Embryonic facial prominence (tissue), 1 donor: ENCODE results near the gene LMO1.

ENCODE experiments used
- DNase-seq: peaks from one replicate; pipeline ENCODE4 v3.0.0-alpha.2; 2016; ENCODE audit errors: extremely low spot score

Gene LMO1

DNA sequence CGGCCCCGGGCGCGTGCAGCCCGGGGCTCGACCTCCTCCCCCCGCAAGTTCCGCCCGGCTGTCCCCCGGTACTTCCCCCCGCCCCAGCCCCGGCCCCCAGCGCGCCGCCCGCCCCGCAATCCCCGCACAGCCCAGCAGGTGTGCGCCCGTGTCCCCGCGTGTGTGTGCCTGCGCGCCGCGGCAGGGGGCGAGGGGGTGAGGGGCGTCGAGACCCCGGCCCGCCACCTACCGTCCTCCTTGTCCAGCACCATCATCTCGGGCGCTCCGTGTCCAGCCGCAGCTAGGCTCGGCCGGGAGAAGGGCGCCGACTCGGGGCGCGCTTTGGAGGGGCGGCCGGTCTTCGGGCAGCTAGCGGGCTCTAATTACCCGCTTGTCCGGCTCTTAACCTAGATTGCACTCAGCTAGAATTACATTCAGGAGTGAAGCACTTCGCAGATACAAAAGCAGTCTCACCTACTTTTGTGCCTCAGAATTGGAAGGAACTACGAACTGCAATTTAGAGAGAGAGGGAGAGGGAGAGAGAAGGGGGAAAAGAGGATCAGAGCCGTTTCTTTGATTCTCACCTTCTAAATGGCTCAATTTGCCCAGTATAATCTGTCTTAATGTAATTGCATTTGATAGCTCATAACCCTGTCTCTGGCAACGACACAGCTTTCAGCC lies 439 bp downstream of the LMO1 start:
- DNase-seq, result no peak

DNA sequence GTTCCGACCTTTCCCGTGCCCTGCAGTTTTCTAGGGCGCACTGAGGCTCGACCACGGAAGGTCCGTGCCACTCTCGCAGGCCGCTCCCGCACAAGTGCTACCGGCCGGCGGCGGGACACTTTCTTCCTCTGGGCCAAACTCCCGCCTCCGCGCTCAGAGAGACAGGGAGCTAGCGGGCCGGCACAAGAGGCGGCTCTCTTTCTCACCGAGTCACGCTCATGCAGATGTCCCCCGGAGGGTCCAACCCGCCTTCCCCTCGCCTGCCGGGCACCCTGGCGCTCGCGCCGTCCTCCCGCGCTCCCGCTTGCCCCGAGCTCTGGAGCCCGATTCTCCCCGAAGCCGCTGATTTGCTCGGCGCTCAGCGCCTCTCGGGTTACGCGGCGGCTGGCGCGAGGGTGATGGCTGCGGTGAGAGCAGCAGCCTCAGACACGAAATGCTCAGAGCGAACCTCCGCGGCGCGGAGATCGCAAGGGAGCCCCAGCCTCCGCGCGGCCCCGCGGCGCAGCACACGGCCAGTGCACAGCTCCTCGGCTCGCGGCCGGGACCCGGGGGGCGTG lies 1.0 kb downstream of the LMO1 start:
- DNase-seq, result no peak

DNA sequence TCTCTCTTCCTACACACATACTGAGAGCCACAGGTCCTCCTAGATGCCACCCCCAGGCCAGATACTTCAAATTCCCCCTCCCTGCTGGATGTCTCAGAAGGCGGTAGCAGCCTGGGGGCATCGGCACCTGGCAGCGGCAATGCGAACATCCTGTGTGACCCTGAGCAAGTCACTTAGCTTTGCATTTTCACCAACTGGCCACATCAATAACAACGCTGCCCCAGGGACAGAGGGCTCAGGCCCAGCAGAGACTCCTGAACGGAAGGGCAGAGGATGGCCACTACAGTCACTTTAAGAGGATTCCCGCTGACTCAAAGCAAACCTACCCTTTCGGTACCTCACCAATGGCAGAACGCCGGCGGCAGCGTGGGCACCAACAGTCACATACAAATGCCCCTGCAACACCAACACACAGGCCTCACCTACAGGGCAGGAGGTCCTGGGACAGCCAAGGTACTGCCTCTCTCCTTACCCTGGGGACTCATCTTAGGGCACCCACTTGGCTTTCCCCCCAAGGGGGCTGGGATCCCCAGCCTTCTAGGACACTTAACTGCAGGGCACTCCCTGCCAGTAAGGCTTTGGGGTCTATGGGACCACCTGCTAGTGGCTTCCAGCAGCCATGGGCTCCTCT lies 1.6 kb downstream of the LMO1 start:
- no peak for DNase-seq

DNA sequence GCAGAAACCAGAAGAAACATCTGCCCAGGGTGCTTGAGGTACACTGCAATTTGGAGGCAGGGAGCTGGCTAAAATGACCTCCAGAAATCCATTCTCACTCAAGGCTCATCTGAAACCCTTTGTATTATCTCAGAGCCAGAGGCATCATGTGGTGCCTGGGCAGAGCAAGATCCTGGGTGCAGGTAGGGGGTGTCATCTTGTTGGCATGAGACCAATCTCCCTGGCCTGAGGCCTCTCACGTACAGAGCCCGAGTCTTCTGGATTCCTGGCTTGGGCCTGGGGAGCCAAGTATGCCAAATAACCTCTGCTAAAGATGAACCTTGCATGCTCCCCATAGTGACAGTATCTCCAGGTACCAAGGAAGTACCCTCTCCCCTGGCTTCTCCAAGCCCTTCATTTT lies 2.4 kb downstream of the LMO1 start:
- DNase-seq, result no peak

DNA sequence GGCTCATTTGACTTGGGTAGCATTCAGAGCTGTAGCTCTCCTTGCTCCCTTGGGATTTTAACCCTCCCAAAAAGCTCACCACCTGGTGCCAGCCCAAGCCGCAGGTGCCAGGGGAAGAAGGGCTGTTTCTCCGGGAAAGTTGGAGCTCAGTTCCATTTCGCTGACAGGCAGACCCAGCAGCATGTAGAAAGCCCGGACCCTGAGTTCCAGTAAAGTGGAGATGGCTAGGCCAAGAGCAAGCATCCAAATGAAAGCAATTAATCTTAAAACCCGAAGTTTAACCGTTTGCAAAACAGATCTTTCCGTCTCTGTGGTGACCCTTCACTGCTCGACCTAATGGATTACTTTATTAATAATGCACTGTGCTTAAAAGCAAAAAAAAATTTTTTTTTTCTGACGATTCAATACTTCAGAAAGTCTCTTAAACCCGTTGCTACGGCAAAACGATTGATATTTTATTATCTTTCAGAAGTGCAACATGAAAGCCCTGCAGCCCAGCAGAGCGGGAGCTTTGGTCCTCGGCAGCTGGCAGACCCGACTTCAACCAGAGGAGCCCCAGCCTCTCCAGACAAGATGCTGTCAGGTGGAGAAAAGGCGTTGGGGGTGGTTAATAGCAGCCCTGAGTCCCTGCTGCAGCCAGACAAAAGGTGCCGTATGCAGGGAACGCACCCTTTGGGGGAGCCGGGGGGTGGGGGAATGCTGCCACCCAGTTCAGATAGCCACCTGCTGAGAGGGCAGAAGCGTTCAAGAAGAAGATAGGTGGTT lies 3.3 kb downstream of the LMO1 start:
- no peak for DNase-seq

DNA sequence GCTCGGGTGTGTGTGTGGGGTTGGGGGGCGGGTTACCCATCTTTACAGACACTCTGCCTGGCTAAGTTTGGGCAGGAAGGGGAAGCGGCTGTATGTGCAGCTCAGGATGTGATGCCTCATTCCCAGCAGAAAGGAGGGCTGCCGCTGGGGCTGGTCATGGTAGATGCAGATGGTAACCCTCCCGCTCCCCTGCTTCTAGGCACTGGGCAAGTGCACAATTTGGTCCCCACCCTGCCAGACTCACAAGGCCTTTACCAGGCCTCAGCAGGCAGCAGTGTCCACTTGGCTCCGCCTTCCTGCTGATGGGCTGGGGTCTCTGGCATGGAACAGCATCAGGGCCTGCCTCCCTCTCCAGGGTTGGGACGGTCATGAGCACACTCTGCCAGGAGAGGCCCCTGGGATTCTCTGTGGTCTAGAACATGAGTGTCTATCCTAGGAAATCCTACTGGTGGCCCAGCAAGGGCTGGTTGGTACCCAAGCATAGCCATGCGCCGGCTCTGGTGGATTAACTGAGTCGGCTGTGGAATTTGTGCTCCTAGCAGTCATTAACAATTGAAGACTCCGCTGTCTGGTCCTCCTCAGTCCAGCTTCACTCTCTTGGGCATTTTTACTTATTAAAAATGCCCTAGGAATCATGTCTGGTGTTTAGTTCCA lies 4.2 kb downstream of the LMO1 start:
- DNase-seq, result no peak

DNA sequence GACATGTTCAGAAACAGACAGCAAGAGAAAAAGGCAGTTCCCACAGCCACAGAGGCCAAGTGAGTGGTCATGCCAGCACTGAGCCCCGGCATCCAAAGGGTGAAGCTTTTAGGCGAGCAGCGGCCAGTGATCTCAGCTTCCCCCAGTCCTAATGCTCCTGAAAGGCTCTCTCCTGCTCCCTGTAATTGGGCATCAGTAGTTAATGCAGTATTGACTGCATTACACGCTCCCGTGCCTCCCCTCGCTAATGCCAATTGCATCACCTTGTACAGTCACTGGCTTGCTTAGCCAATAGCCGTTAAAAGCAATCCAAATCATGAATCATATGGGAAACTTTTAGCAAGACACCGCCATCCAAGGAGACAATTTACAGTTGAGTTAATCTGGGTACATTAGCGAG lies 4.9 kb downstream of the LMO1 start:
- DNase-seq, result no peak

DNA sequence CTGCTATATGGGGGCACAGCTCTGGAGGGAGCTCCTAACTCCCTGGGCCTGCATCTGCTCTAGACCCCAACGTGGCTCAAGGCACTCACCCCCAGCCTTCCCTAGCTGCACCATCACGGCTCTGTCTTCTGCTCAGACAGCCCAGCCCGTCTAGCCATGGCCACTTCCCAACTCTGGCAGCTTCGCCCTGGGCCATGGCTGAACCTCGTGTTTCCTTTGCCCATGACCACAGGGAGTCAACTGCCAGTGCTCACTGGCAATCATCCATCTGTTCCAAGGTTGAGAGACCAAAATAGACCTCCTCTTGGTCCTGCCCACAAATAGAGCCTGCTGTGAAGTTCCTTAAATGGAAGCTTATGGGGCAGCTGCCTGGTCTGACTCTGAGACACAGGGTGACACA lies 5.4 kb downstream of the LMO1 start:
- DNase-seq, result no peak

DNA sequence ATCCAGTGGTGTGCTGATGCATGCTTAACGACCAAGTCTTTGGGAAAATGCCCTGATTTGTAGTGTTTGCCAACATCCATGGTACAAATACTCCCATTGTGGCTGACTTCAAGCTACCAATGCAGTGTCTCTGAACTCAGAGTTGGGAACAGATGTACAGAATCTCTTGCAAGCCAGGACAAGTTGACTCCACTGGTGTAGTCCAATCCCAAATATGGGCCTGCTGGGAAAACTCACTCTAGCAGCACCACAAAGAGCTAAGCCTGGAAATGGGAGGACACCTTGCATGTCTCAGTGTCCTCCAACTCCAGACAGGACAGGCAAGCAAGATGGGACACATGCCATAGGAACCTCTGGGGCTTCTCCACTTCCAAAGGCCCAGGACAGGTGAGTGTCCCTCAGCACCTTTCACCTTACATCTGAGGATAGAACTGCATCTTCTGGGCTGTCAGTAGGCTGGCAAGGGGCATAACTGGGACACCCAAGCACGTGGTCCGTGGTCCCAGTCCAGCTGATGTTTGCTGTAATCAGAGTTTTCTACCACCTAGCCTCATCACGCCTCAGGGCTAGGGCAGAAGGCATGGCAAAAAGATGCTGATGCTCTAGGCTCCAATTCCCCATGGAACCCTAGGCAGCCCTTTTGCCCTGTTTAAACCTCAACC lies 6.5 kb downstream of the LMO1 start:
- no peak for DNase-seq

DNA sequence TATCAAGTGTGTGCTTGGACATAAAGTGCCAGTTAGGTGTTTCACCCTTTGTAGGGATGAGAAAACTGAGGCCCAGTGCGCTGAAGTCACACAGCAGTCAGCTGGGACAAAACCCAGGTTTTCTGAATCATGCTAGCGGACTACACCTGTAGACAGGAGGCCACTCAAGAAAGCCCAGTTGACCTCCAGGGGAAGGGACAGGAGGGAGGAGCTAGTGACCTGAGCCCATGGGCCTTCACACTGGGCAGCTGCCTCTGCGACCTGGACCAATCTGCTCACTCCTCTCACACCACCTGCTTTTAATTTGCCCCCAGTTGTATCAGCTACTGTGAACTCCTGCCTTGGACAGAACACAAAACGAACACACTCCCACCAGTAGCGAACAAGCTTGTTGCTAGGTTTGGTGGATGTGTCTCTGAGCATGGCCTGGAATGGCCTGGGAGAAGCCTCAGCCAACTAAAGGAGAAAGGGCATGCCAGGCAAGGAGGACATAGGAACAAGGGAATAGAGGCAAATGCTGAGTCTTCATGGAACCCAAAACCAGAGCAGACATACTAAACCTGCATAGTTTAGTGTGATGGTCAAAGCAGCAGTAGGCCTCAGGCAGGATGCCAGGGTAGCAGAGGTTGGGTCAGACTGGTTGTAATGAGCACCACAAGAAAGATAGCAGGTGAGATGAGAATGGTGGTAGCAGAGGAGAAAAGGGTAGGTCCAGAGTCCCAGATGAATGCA lies 7.2 kb downstream of the LMO1 start:
- DNase-seq, result no peak

DNA sequence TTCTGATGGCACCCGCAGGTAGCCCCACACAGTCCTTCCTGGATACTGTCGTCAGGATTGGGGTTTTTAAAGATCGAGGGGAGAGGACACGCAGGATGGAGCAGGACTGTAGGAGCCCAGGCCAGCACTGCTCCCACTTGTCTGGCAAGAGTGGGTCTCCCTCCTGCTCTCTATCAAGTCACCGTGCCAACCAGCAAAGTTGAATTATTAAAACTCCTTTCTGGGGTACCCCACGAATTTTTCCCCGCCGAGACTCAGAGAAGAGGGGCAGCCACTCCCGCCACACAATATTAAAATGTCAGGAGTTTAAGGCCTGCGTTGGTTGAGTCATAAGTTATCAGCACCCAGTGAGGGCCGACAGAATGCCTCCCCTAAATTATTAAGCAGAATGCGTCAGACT lies 10.1 kb downstream of the LMO1 start:
- no peak for DNase-seq

DNA sequence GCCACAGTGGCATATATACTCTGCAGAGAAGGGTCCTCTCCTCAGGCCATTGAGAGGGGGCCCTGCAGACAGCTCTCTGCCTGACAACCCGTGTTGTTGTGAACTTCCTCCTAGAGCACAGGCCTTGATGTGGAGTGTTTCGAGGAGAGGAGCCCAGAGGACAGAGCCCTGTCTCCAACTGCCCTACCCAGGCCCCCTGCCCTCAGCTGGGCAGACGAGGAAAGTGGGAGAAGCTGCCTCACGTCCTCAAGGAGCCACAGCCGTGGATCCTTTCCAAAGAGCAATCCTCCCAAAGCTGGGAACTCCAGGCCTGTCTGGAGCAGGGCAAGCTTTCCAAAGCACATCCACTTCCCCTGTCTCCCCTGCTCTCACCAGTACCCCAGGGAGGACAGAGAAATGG lies 10.7 kb downstream of the LMO1 start:
- DNase-seq, result no peak

DNA sequence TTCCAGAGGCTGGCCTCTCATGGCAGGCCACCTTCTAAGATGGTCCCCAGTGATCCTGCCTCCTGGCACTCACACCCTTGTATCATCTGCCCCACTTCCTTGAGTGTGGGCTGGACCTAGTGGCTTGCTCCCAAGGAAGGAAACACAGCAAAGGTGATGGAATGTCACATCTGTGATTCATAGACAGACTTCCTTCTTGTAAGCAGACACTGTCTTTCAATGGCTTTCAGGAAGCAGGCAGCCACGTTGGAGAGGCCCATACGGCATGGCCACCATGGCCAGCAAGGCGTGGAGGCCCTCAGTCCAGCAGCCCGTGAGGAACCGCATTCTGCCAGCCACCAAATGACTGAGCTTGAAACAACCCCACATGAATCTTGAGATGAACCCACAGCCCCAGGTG lies 11.3 kb downstream of the LMO1 start:
- no peak for DNase-seq

DNA sequence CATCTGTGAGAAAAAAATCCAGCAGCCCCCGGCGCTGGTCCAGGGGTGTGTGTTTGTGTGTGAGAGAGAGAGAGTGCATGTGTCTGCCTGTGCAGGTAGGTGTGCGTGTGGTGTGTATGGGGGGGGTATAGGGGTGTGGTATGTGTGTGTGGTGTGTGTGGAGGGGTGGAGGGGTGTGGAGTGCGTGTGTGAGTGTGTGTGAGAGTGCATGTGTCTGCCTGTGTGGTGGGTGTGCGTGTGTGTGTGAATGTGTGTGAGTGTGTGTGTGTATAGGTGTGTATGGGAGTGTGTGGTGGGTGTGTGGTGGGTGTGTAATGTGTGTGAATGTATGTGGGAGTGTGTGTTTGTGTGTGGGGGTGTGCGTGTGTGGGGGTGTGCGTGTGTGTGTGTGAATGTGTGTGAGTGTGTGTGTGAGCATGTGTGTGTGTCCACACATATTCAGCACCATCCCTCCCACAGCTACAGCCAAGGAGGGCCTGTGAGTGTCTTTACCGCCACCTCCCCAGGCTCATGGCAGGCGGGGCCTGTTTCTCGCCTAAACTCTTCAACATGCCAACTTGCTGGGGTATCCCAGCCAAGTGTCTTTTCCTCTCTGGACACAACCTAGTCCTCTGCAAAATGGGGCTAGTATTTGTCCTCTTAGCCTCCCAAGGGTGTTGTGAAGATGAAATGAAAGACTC lies 11.9 kb downstream of the LMO1 start:
- DNase-seq, result no peak

DNA sequence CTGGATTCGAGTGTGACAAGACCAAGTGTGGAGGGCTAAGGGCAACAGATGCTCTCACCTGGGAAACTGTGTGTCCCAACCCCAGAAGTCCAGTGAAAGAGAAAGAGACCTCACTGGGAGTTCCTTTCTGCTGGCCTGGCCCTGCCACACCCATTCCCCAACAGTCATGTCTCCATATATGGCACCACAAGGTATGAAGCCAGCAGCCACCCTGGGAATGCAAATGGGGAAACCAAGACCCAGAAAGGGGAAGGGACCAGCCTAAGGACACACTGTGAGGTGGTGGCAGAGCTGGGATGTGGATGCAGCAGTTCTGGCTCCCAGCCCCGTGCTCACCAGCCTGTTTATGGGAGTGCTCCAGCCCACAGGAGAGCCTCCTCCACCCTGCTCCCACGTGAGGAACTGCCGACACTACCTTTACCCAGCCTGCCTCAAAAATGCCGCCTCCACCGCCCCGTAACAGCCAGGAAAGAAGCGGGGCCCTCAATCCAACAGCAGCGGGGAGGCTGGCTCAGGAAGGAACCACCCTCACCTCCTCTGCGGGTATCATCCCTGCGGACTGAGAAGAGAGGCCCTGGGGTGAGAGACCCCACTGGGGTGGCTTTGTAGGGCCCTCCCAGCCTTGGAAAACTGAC lies 12.6 kb downstream of the LMO1 start:
- DNase-seq, result no peak

DNA sequence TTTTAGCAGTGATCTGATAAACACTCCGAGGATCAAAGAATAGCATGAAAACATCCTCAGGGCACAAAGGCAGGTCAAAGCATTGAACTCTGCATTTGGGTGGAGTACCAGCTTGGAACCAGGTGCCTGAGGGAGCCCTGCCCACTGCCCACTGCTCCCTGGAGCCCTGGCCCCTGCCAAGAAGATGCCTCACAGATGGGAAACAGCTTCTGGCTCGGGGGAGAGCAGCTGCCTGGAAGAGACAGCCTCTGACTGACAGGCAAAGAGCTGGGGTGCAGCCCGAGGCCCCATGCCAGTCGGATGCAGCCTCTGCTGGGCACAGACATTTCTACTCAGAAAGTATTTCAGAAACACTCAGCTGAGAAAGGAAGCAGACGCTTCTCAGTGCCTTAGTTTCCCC lies 13.2 kb downstream of the LMO1 start:
- no peak for DNase-seq

DNA sequence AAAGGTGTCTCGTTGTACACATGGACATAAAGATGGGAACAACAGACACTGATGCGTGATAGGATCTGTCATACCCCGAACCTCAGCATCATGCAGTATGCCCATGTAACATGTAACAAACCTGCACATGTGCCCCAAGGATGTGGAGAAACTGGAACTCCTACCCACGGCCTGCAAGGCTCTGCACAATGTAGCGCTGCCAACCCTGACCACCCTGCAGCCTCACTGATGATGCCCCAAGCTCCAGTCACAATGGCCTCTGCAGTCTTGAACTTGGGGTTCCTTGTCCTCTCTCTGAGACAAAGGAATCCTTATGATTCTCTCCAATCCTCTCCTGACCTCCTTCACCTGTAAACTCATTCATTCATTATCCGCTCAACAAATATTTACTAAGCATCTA lies 14.2 kb downstream of the LMO1 start:
- DNase-seq, result no peak

DNA sequence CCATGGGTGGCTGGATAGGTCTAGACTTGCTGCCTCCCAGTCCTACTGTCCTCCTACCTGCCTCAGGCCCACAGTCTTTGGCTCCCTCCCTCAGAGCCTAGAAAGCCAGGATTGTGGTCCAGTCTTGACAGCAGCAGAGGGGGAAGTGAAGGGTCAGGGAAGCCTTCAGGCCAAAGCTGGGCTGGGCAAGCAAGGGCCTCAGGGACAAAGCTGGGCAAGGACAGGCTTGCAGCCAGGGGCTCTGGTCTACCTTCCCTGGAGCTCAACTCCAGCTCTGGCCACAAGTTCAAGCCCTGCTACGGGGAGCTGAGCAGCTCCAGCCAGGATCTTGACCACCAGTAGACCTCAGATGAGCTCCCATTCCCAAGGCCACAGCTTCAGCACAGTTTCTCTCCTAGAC lies 14.9 kb downstream of the LMO1 start:
- DNase-seq, result no peak

DNA sequence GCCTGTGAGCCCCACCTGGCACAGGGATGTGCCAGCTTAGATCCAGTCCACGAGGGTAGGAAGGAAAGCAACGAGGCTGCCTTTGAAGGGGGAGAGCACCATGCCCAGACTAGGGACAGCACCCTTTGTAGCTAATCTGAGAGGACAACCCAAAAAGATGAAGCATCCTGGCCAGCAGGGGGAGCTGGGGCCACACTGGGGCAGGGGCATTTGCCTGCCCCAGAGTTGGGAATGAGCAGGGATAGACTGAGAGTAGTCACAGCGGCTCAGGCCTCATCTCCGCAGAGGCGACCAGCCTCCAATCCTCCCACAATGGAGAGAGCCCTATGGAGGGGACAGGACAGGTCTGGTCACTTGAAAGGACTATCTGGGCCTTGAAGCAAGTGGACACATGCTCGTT lies 16.4 kb downstream of the LMO1 start:
- DNase-seq, result no peak

DNA sequence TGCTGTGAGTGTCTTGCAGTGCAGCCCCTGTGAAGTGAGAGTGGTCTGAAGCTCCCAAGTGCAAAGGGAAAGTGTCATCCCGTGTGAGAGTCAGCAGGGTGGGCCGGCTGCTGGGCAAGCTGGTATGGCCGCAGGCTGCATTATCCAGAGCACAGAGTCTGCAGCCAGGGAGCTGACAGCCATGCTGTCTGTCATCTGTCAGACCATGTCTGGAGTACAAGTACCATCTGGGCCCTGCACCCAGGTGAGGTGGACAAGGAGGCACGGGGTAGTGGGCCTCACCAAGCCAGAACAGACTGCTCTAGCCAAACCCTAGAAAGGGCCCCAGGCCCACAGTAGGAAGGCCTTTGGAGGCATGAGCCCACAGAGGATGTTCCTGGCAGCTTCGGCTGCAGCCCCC lies 20.2 kb downstream of the LMO1 start:
- DNase-seq, result no peak
